Natural killer cell (primary cell): ENCODE results near the gene SPAG7. TPM values are rescaled to one million over a fixed set of nuclear protein-coding genes. Genes with fewer than 3 reads are reported as not detected.

ENCODE experiments used
- ATAC-seq, 3 donors: fragments of 150-1000 bp in 2 of 3; fragments of 200-7000 bp in 1 of 3; cut with Tn5 transposase; 1 replicate in 1 of 3; 2 replicates in 2 of 3; pipeline ENCODE4 v1.10.0; 2021; ENCODE audit warnings: mild to moderate bottlenecking in 2 of 3, moderate library complexity in 2 of 3
- DNase-seq, 2 donors: peaks; one replicate each; pipeline versions ENCODE4 v3.0.0 to v3.0.0-alpha.2; 2013 to 2021; ENCODE audit warnings: mixed read lengths in 1 of 2
- H3K27ac ChIP-seq: one replicate; pipeline ENCODE4 v1.5.1; 2013; ENCODE audit warnings: mild to moderate bottlenecking, low read length
- H3K27me3 ChIP-seq: one replicate; pipeline ENCODE4 v1.6.1; 2013; ENCODE audit warnings: low read length; ENCODE audit not compliant: control insufficient read depth, insufficient read depth
- H3K36me3 ChIP-seq: one replicate; pipeline ENCODE4 v1.6.1; 2013; ENCODE audit warnings: low read length; ENCODE audit not compliant: control insufficient read depth, insufficient read depth
- H3K4me1 ChIP-seq: one replicate; pipeline ENCODE4 v1.6.1; 2013; ENCODE audit warnings: low read length; ENCODE audit not compliant: control insufficient read depth, insufficient read depth
- H3K4me3 ChIP-seq: one replicate; pipeline ENCODE4 v1.5.1; 2013; ENCODE audit warnings: low read length
- H3K9me3 ChIP-seq: one replicate; pipeline ENCODE4 v1.6.1; 2013; ENCODE audit warnings: low read length; ENCODE audit not compliant: control insufficient read depth, insufficient read depth
- H3K27ac Mint-ChIP-seq, 2 donors: one replicate each; pipeline ENCODE4 v1.8.0; 2022; ENCODE audit warnings: mild to moderate bottlenecking in 2 of 2, mixed read lengths in 2 of 2, moderate library complexity in 1 of 2
- H3K27me3 Mint-ChIP-seq, 2 donors: one replicate each; pipeline ENCODE4 v1.8.0; 2022; ENCODE audit warnings: low read depth in 2 of 2, mixed read lengths in 2 of 2
- H3K36me3 Mint-ChIP-seq: one replicate; pipeline ENCODE4 v1.8.0; 2022; ENCODE audit warnings: mixed read lengths
- H3K4me1 Mint-ChIP-seq, 2 donors: one replicate each; pipeline ENCODE4 v1.8.0; 2022; ENCODE audit warnings: mixed read lengths in 2 of 2
- H3K4me3 Mint-ChIP-seq: one replicate; pipeline ENCODE4 v1.8.0; 2022; ENCODE audit warnings: mild to moderate bottlenecking, moderate library complexity, mixed read lengths
- H3K9me3 Mint-ChIP-seq, 2 donors: one replicate each; pipeline ENCODE4 v1.8.0; 2022; ENCODE audit warnings: mixed read lengths in 2 of 2
- CTCF ChIP-seq: fragments of 200-600 bp; IDR thresholded peaks from one replicate; pipeline ENCODE4 v1.8.0; 2022; ENCODE audit warnings: antibody characterized with exemption
- WGBS: methylation state at CpG from one replicate; pipeline ENCODE4 v1.1.7; 2013; ENCODE audit warnings: missing lambda C conversion rate; ENCODE audit not compliant: insufficient coverage; 5-methylcytosine and 5-hydroxymethylcytosine counted together
- intact Hi-C: fragments of 100-400 bp; cut with micrococcal nuclease; formaldehyde crosslinking; loops from one replicate; pipeline ENCODE4 v1.14.2; 2022
- total RNA-seq, 4 donors: library from RNA; stranded (reverse); fragments of 120-200 nt in 1 of 4; gene quantifications; one replicate each; pipeline versions ENCODE4 v1.2.3 to v1.2.4, GENCODE V29; 2013 to 2022

Gene SPAG7
- total RNA-seq, 3 donors from 2014 or later (not counting 1 experiment from before 2014, with no cell fraction given), result 45.7 to 60.2 (median 59.6) TPM

GRCh38 chr17:4947010-4947410 lies 20.6 kb downstream of the SPAG7 start:
- Histone ChIP-seq H3K36me3 (peaks cover 50% of the 10 kb centered on the region), H3K27me3 (no peaks in the 10 kb centered on the region), H3K27ac (peak overlapping the region; percentile 96), H3K9me3 (no peaks in the 10 kb centered on the region), H3K4me3 (peak overlapping the region; percentile 99), H3K4me1 (peaks cover 64% of the 10 kb centered on the region)
- WGBS, result 0% methylated on average over 7 of the region's 7 CpGs
- H3K9me3 Mint-ChIP-seq, result no peaks in the 10 kb centered on the region
- peak overlapping the region; percentile 87 to 93 for H3K27ac Mint-ChIP-seq
- H3K4me1 Mint-ChIP-seq, result peaks cover 63 to 71% of the 10 kb centered on the region in 2 donors
- peaks cover 14% of the 10 kb centered on the region for H3K36me3 Mint-ChIP-seq
- intact Hi-C loops, result loop anchor here (5.0 kb wide), 1 partner anchor 470 kb away; the partner anchor contains the start of gene NUP88
- H3K27me3 Mint-ChIP-seq, result peaks cover 0 to 2% of the 10 kb centered on the region in 2 donors
- peak overlapping the region; percentile 91 for H3K4me3 Mint-ChIP-seq
- no peak for TF ChIP-seq CTCF
- ATAC-seq (no peak), DNase-seq (no peak)

GRCh38 chr17:4946312-4946976 lies 21.2 kb downstream of the SPAG7 start:
- H3K36me3 ChIP-seq, result peaks cover 50% of the 10 kb centered on the region
- H3K4me3 Mint-ChIP-seq, result peak overlapping the region; percentile 91
- H3K27me3 Mint-ChIP-seq, result peaks cover 0 to 2% of the 10 kb centered on the region in 2 donors
- H3K27me3 ChIP-seq, result no peaks in the 10 kb centered on the region
- intact Hi-C loops, result loop anchor here (5.0 kb wide), 1 partner anchor 471 kb away; the partner anchor contains the start of gene NUP88
- H3K36me3 Mint-ChIP-seq, result peaks cover 14% of the 10 kb centered on the region
- H3K4me1 Mint-ChIP-seq, result peaks cover 69 to 76% of the 10 kb centered on the region in 2 donors
- whole genome bisulfite sequencing, result 11% methylated on average over 12 of the region's 16 CpGs
- peak in 1 of 2 donors; percentile 29 for DNase-seq
- peak overlapping the region; percentile 96 for H3K27ac ChIP-seq
- H3K4me3 ChIP-seq, result peak overlapping the region; percentile 99
- no peaks in the 10 kb centered on the region for H3K9me3 ChIP-seq
- peak overlapping the region; percentile 87 to 93 for H3K27ac Mint-ChIP-seq
- H3K9me3 Mint-ChIP-seq, result no peaks in the 10 kb centered on the region
- no peak for ATAC-seq
- TF ChIP-seq CTCF, result no peak
- peaks cover 70% of the 10 kb centered on the region for H3K4me1 ChIP-seq

GRCh38 chr17:4945944-4946280 lies 21.7 kb downstream of the SPAG7 start:
- peak overlapping the region; percentile 87 to 93 for H3K27ac Mint-ChIP-seq
- no peak for TF ChIP-seq CTCF
- WGBS, result 23% methylated on average over 4 of the region's 4 CpGs
- H3K4me1 ChIP-seq, result peaks cover 71% of the 10 kb centered on the region
- peak overlapping the region; percentile 91 for H3K4me3 Mint-ChIP-seq
- no peaks in the 10 kb centered on the region for H3K9me3 ChIP-seq
- no peaks in the 10 kb centered on the region for H3K27me3 ChIP-seq
- peaks cover 50% of the 10 kb centered on the region for H3K36me3 ChIP-seq
- ATAC-seq (no peak), DNase-seq (no peak)
- H3K4me1 Mint-ChIP-seq, result peaks cover 70 to 76% of the 10 kb centered on the region in 2 donors
- H3K4me3 ChIP-seq, result peak overlapping the region; percentile 99
- H3K27me3 Mint-ChIP-seq, result peaks cover 0 to 2% of the 10 kb centered on the region in 2 donors
- H3K27ac ChIP-seq, result peak overlapping the region; percentile 96
- H3K36me3 Mint-ChIP-seq, result peaks cover 14% of the 10 kb centered on the region
- H3K9me3 Mint-ChIP-seq, result no peaks in the 10 kb centered on the region
- intact Hi-C loops, result loop anchor here (2.0 to 5.0 kb wide), 2 partner anchors 45 to 471 kb away; partner anchors contain the start of gene NUP88
